Effector memory CD8-positive, alpha-beta T cell (primary cell): ENCODE data around the gene GALNT16.

Experiments used
- ATAC-seq: fragments of 150-1000 bp; cut with Tn5 transposase; replicated peaks from 2 replicates; pipeline ENCODE4 v1.10.0; 2021; ENCODE audit warnings: mild to moderate bottlenecking, moderate library complexity
- DNase-seq, 3 experiments: peaks; one replicate each; pipeline ENCODE4 v3.0.0; 2021
- H3K27ac Mint-ChIP-seq, 2 donors: one replicate each; pipeline ENCODE4 v1.8.0; 2022; ENCODE audit warnings: mild to moderate bottlenecking in 2 of 2, mixed read lengths in 2 of 2, moderate library complexity in 2 of 2
- H3K27me3 Mint-ChIP-seq, 2 donors: one replicate each; pipeline ENCODE4 v1.8.0; 2022; ENCODE audit warnings: mixed read lengths in 2 of 2
- H3K36me3 Mint-ChIP-seq: one replicate; pipeline ENCODE4 v1.8.0; 2022; ENCODE audit warnings: mild to moderate bottlenecking, moderate library complexity, mixed read lengths; ENCODE audit not compliant: insufficient read depth
- H3K4me1 Mint-ChIP-seq, 2 donors: one replicate each; pipeline ENCODE4 v1.8.0; 2022; ENCODE audit warnings: low read depth in 2 of 2, mixed read lengths in 2 of 2
- H3K4me3 Mint-ChIP-seq, 2 donors: one replicate each; pipeline ENCODE4 v1.8.0; 2022; ENCODE audit warnings: mild to moderate bottlenecking in 2 of 2, mixed read lengths in 2 of 2, moderate library complexity in 2 of 2
- H3K9me3 Mint-ChIP-seq, 2 donors: one replicate each; pipeline ENCODE4 v1.8.0; 2022; ENCODE audit warnings: mixed read lengths in 2 of 2

GALNT16 gene

GRCh38 chr14:69351385-69351784 lies 91.4 kb downstream of the GALNT16 start:
- Mint-ChIP-seq H3K27ac (no peak overlapping the region), H3K4me1 (peaks cover 12 to 18% of the 10 kb centered on the region in 2 donors), H3K36me3 (no peaks in the 10 kb centered on the region), H3K4me3 (no peak overlapping the region), H3K9me3 (no peaks in the 10 kb centered on the region), H3K27me3 (peaks cover 10 to 39% of the 10 kb centered on the region in 2 donors)
- ATAC-seq (no peak), DNase-seq (no peak)

DNA sequence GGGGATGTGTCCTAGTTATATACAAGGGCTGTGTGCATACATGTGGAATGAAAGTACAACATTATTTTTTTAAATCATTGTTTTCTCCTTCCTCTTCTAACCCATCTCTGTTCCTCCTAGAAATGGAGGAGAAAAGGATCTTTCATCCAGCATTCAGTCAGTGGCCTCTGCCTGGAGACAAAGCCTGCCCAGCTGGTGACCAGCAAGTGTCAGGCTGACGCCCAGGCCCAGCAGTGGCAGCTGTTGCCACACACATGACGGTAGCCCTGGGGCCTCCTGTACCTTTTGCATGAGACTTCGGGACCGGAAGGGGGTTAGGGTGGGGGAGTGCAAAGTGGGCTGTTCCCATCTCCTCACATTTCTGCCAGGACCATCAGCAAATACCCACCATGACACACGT lies 92.0 kb downstream of the GALNT16 start:
- ATAC-seq (no peak), DNase-seq (no peak)
- no peak overlapping the region for H3K4me3 Mint-ChIP-seq
- H3K36me3 Mint-ChIP-seq = no peaks in the 10 kb centered on the region
- peaks cover 12 to 18% of the 10 kb centered on the region in 2 donors for H3K4me1 Mint-ChIP-seq
- peaks cover 10 to 39% of the 10 kb centered on the region in 2 donors for H3K27me3 Mint-ChIP-seq
- no peak overlapping the region for H3K27ac Mint-ChIP-seq
- H3K9me3 Mint-ChIP-seq = no peaks in the 10 kb centered on the region

DNA sequence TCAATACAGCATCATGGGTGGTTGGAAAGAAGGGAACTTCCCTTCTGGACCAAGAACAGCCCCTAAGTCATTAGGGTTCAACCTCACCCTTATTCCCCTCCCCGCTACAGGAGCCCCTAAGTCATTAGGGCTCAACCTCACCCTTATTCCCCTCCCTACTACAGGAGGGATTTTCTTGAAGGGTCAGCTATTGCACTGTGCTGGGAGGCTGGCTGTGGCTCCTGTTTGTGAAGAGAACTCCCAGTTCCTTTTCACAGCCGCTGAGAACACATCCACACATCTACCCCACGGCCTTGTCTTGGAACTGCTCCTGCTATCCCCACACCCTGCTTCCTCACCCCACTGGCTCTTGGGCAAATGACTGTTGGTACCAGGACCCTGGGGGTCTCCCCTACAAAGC lies 93.2 kb downstream of the GALNT16 start:
- no peak overlapping the region for H3K27ac Mint-ChIP-seq
- H3K9me3 Mint-ChIP-seq = no peaks in the 10 kb centered on the region

DNA sequence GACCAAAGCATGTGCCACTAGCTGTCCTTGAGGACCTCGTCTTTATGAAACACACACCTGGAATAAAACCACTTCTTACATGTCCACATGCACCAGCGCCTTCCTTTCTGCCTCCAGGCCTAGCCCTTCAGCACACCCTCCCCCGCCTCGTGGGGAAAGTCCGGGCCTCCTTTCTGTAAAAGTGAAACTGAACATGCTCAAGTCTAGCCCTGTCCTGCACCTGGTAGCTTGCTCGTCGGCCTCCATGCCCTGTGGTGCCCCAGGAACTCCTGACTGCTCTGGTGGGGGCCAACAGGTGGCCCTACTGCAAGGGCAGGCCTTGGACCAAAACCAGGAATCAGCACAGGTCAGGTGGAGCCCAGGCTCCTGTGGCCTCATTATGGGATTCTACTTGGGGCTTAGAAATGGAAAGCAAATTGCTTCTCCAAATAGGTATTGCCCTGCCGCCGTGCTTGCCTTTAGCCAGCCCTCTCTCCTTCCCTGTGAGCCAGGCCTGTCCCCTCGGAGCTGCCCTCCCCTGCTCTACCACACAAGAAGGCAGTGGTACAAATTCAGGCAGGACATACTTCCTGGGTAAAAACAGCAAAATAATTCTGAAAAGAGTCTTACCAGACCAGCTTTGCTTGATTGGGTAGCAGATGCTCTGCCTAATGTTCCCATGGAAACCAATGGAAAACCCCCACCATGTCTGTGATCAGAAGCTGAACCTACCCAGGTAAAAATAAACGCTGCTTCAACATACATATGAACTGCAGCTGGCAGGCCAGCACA lies 94.6 kb downstream of the GALNT16 start:
- no peaks in the 10 kb centered on the region for H3K9me3 Mint-ChIP-seq
- DNase-seq (peak; percentile 23 to 29 (median 27)), ATAC-seq (peak; percentile 92)
- peaks cover 12 to 18% of the 10 kb centered on the region in 2 donors for H3K4me1 Mint-ChIP-seq
- peak overlapping the region; percentile 80 to 89 for H3K27ac Mint-ChIP-seq
- H3K4me3 Mint-ChIP-seq = peak overlapping the region; percentile 66 to 69
- peaks cover 14 to 42% of the 10 kb centered on the region in 2 donors for H3K27me3 Mint-ChIP-seq
- no peaks in the 10 kb centered on the region for H3K36me3 Mint-ChIP-seq

More for the DNA sequence above, 93.2 kb downstream of the GALNT16 start:
- DNase-seq (no peak), ATAC-seq (no peak)
- no peaks in the 10 kb centered on the region for H3K36me3 Mint-ChIP-seq
- H3K4me1 Mint-ChIP-seq = peaks cover 12 to 18% of the 10 kb centered on the region in 2 donors
- no peak overlapping the region for H3K4me3 Mint-ChIP-seq
- peaks cover 6 to 36% of the 10 kb centered on the region in 2 donors for H3K27me3 Mint-ChIP-seq

DNA sequence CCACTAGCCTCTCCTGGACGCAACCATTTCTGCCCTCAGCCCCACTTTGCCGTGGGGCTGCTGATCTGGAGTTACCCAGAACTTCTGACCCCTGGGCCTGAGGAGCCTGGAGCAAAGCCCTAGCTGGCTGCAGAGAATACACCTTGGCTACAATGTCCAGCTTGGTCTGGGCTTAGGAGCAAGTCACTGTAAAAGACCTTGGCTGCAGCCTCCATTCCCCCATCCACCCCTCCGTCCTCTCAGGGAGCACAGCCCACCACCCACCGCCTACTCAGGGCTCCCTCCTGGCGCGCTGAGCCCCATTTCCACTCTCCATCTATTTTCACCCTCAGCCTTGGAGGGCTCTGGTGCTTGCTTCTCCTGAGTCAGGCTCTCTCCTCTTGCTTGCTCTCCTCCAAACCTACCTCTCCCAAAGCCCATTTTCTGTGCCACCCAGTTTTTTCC lies 95.2 kb downstream of the GALNT16 start:
- peaks cover 14 to 40% of the 10 kb centered on the region in 2 donors for H3K27me3 Mint-ChIP-seq

DNA sequence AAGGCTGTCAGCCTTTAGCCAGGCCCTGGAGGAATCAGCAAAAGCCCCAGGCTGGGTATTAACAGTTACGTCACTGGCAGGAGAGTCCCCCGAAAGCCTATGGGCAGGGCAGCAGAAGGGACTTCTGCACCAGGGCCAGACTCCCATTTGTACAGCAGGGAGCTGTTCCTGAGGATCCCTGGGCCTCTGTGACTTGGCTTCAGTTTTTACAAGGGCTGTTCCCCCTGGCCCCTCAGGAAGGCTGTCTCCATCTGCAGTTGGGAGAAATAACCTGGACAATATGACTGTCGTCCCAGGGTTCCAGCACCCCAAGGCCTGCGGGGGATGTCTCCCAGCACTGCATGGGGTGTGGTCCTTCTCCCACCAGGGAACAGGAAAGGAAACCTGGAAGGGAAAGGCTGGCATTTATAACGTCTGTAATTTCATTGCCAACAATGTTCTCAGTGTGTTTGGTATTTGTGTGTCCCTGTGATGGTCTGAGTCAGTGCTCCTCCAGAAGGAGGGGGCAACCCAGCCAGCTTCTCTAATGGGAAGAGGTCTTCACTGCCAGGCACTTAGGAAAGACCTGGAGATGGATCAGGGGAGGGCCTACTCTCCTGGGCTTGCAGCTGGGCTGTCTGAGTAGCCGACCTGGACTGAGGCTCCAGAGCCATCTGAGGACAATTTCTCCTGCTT lies 95.8 kb downstream of the GALNT16 start:
- no peaks in the 10 kb centered on the region for H3K9me3 Mint-ChIP-seq
- peaks cover 12 to 18% of the 10 kb centered on the region in 2 donors for H3K4me1 Mint-ChIP-seq
- H3K4me3 Mint-ChIP-seq = no peak overlapping the region
- H3K36me3 Mint-ChIP-seq = no peaks in the 10 kb centered on the region
- no peak for DNase-seq
- H3K27me3 Mint-ChIP-seq = peaks cover 14 to 39% of the 10 kb centered on the region in 2 donors
- ATAC-seq = no peak
- peak overlapping the region; percentile 80 to 89 for H3K27ac Mint-ChIP-seq

More for the DNA sequence above, 95.2 kb downstream of the GALNT16 start:
- Mint-ChIP-seq H3K4me1 (peaks cover 12 to 18% of the 10 kb centered on the region in 2 donors), H3K36me3 (no peaks in the 10 kb centered on the region), H3K9me3 (no peaks in the 10 kb centered on the region), H3K4me3 (peak overlapping the region in 1 of 2 donors; percentile 66), H3K27ac (peak overlapping the region; percentile 80 to 89)
- DNase-seq = no peak
- ATAC-seq = no peak

GRCh38 chr14:69356903-69357543 lies 97.1 kb downstream of the GALNT16 start:
- H3K36me3 Mint-ChIP-seq = no peaks in the 10 kb centered on the region
- no peak for DNase-seq
- peak overlapping the region in 1 of 2 donors; percentile 80 for H3K27ac Mint-ChIP-seq
- peaks cover 12 to 18% of the 10 kb centered on the region in 2 donors for H3K4me1 Mint-ChIP-seq
- ATAC-seq = no peak
- peaks cover 14 to 31% of the 10 kb centered on the region in 2 donors for H3K27me3 Mint-ChIP-seq
- H3K4me3 Mint-ChIP-seq = no peak overlapping the region
- H3K9me3 Mint-ChIP-seq = no peaks in the 10 kb centered on the region

DNA sequence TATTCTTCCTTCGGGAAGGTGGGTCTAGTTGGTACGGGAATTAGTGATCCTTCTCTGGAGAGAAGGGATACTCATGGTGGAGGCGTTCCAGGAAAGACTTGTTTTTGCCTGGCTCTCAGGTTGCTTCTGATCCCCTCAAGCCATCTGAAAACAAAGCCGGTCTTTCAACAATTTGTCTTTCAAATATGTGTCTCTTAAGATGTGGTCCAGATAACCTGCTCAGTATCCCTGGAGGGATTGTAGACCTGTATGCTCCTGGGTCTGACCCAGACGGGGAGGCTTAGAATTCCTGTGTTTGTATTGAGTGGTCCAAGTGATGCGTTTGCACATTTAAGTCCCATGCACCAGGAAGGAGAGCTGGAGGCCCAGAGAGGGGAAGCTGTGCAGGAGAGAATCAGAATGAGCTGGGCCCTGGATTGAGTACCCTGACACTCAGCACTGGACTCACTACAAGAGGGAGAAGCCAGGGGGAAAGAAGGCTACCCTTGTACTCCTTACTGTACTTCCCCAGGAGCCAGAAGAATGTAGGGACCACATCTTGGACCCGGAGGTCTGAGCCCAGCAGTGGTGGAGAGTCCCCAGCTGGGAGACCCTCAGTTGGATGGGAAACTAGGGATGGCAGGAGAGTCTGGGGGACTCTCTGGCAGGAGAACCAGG lies 97.7 kb downstream of the GALNT16 start:
- peaks cover 14 to 28% of the 10 kb centered on the region in 2 donors for H3K27me3 Mint-ChIP-seq
- no peaks in the 10 kb centered on the region for H3K9me3 Mint-ChIP-seq
- no peak overlapping the region for H3K4me3 Mint-ChIP-seq
- H3K36me3 Mint-ChIP-seq = no peaks in the 10 kb centered on the region
- ATAC-seq = no peak
- H3K4me1 Mint-ChIP-seq = peaks cover 12 to 18% of the 10 kb centered on the region in 2 donors
- DNase-seq = no peak
- no peak overlapping the region for H3K27ac Mint-ChIP-seq

- Mint-ChIP-seq H3K4me1 (peaks cover 12 to 18% of the 10 kb centered on the region in 2 donors), H3K36me3 (no peaks in the 10 kb centered on the region), H3K27ac (no peak overlapping the region), H3K27me3 (peaks cover 14 to 33% of the 10 kb centered on the region in 2 donors), H3K9me3 (no peaks in the 10 kb centered on the region), H3K4me3 (no peak overlapping the region)
- ATAC-seq (no peak), DNase-seq (no peak)
Measured at GRCh38 chr14:69358233-69358963, 98.4 kb downstream of the GALNT16 start.

GRCh38 chr14:69358966-69359365 lies 99.0 kb downstream of the GALNT16 start:
- Mint-ChIP-seq H3K9me3 (no peaks in the 10 kb centered on the region), H3K27ac (no peak overlapping the region), H3K4me3 (no peak overlapping the region), H3K27me3 (peaks cover 14 to 34% of the 10 kb centered on the region in 2 donors), H3K36me3 (no peaks in the 10 kb centered on the region), H3K4me1 (peaks cover 9 to 14% of the 10 kb centered on the region in 2 donors)
- DNase-seq (no peak), ATAC-seq (no peak)

- peaks cover 14 to 34% of the 10 kb centered on the region in 2 donors for H3K27me3 Mint-ChIP-seq
- H3K4me1 Mint-ChIP-seq = peaks cover 0 to under 1% of the 10 kb centered on the region in 2 donors
- no peaks in the 10 kb centered on the region for H3K36me3 Mint-ChIP-seq
- no peak for DNase-seq
- H3K4me3 Mint-ChIP-seq = no peak overlapping the region
- no peak for ATAC-seq
- H3K9me3 Mint-ChIP-seq = no peaks in the 10 kb centered on the region
- H3K27ac Mint-ChIP-seq = no peak overlapping the region
Measured at GRCh38 chr14:69360438-69361108, 100.6 kb downstream of the GALNT16 start.

DNA sequence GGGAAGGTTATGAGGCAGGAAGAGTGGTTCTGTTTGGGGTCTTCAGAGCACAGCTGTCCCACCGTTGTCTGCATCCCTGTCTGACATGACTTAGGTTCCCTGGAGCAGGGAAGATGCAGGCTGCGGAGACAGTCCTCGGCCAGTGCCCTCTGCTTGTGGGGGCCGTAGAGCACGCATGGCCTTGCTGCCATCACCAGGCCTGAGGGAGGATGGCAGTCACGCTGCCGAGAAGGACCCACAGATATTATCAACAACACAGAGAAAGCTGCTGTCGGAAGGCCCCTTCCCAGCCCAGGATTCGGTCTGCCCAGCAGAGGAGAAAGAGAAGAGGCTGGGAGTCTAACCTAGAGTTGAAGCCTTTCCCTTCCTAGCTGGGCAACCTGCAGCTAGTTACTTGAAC lies 103.1 kb downstream of the GALNT16 start:
- Mint-ChIP-seq H3K9me3 (no peaks in the 10 kb centered on the region), H3K36me3 (no peaks in the 10 kb centered on the region), H3K27me3 (peaks cover 9 to 26% of the 10 kb centered on the region in 2 donors), H3K27ac (no peak overlapping the region), H3K4me1 (no peaks in the 10 kb centered on the region), H3K4me3 (no peak overlapping the region)
- ATAC-seq (no peak), DNase-seq (no peak)
